Psoas muscle (tissue), 8 donors: ENCODE data around the gene SHISA2. TPM values are rescaled to one million over a fixed set of nuclear protein-coding genes. Genes with fewer than 3 reads are reported as not detected.
"Not testable (repeated sequence)": the region's sequence is repeated elsewhere in the genome, so short reads cannot be mapped to it uniquely, and the experiment has no call there.

Experiments
- ATAC-seq, 4 donors: fragments of 200-7000 bp; cut with Tn5 transposase; one replicate each; pipeline ENCODE4 v1.9.1; 2020; ENCODE audit warnings: moderate library complexity in 3 of 4, mild to moderate bottlenecking in 2 of 4
- DNase-seq, 2 donors: peaks; one replicate each; pipeline ENCODE4 v3.0.0-alpha.2; 2020
- H3K27ac ChIP-seq: fragments of 200-600 bp; one replicate; pipeline ENCODE4 v1.8.0; 2022
- H3K27me3 ChIP-seq, 3 donors: fragments of 200-600 bp in 1 of 3; one replicate each; pipeline versions ENCODE4 v1.6.1 to v1.8.0; 2013 to 2022; ENCODE audit warnings: low read length in 2 of 3, mild to moderate bottlenecking in 2 of 3, moderate library complexity in 1 of 3; ENCODE audit not compliant: insufficient read depth in 3 of 3
- H3K36me3 ChIP-seq, 2 donors: fragments of 200-600 bp in 1 of 2; one replicate each; pipeline versions ENCODE4 v1.6.1 to v1.8.0; 2013 to 2022; ENCODE audit warnings: low read depth in 1 of 2, mild to moderate bottlenecking in 1 of 2, moderate library complexity in 1 of 2; ENCODE audit not compliant: insufficient read depth in 1 of 2
- H3K4me1 ChIP-seq: fragments of 200-600 bp; one replicate; pipeline ENCODE4 v1.8.0; 2022
- H3K4me3 ChIP-seq: fragments of 200-600 bp; one replicate; pipeline ENCODE4 v1.8.0; 2022; ENCODE audit warnings: mild to moderate bottlenecking
- H3K9me3 ChIP-seq: fragments of 200-600 bp; one replicate; pipeline ENCODE4 v1.8.0; 2022
- CTCF ChIP-seq: fragments of 200-600 bp; IDR thresholded peaks from one replicate; pipeline ENCODE4 v1.8.0; 2022; ENCODE audit warnings: antibody characterized with exemption
- WGBS, 3 donors: extraction: QIAGEN DNeasy Blood & Tissue Kit; methylation state at CpG; one replicate each; pipeline versions ENCODE4 v1.1.6 to v1.1.7; 2013; 5-methylcytosine and 5-hydroxymethylcytosine counted together
- intact Hi-C, 2 donors: fragments of 100-400 bp; cut with DNase I; formaldehyde crosslinking; loops; one replicate each; pipeline versions ENCODE4 v1.11.0 to v1.14.2; 2022
- polyA plus RNA-seq, 3 donors: library from polyadenylated mRNA; stranded (reverse); fragments of 200-250 nt; gene quantifications; one replicate each; pipeline ENCODE4 v1.2.3, GENCODE V29; 2013
- total RNA-seq, 4 donors: library from RNA; stranded (reverse); fragmentation: NEBNext Ultra II Directional in 2 of 4; extraction: Animal tissue kit (Norgen Biotek cat#: 25700) in 2 of 4; gene quantifications; one replicate each; pipeline versions ENCODE4 v1.2.1 to v1.2.4, GENCODE V29; 2021 to 2023
- donor health status: healthy with polysubstance abuse.
- donor health status: DM: no; HTN: no; CAD: no; lungs with moderate emphysema.
- donor health status: Bipolar disorder and iron deficiency.
- donor health status: healthy.
- donor health status: DM: yes; HTN: yes; CAD: no.
- donor health status: DM: no; HTN: no; CAD: no.
- donor health status: DM: no; HTN: no; CAD: no.
- donor health status: DM: yes; HTN: yes; CAD: no.

The SHISA2 gene
- total and polyA plus RNA-seq, 7 donors: 1.3 to 9.6 (median 4.1) TPM

GRCh38 chr13:26067601-26068000 lies 15.8 kb upstream of the SHISA2 start:
- ATAC-seq: no peak
- no peak for TF ChIP-seq CTCF
- Histone ChIP-seq H3K27me3 (no peaks in the 10 kb centered on the region), H3K36me3 (no peaks in the 10 kb centered on the region), H3K9me3 (no peaks in the 10 kb centered on the region), H3K4me3 (no peak overlapping the region), H3K27ac (no peak overlapping the region), H3K4me1 (no peaks in the 10 kb centered on the region)
- intact Hi-C loops: no loop called here
- DNase-seq: no peak
- whole genome bisulfite sequencing, 3 donors: 66 to 95% (median 85%) methylated on average over 3 of the region's 3 CpGs

DNA sequence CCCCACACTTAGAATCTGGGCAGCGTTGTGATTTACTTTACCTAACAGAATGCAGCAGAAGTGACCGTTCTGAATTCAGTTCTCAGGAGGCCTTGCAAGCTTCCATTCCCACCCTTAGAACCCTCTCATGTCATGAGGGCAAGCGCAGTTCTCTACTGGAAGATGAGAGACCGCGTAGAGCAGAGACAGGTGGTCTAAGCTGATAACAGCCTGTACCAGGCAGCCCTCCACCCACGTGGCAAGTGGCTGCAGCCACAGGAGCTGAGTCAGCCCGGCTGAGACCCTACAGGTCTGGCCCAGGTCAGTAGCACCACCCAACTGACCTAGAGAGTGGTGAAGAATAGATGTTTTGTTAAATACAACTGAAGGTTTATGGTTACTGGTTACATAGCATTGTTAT lies 14.7 kb upstream of the SHISA2 start:
- DNase-seq, intact Hi-C loops, H3K9me3 ChIP-seq, H3K4me3 ChIP-seq, H3K4me1 ChIP-seq, H3K36me3 ChIP-seq, H3K27me3 ChIP-seq, H3K27ac ChIP-seq, ATAC-seq: not testable (repeated sequence)
- 67 to 75% (median 74%) methylated on average over 7 of the region's 7 CpGs for WGBS, 3 donors

GRCh38 chr13:26062853-26063444 lies 11.1 kb upstream of the SHISA2 start:
- H3K9me3 ChIP-seq: no peaks in the 10 kb centered on the region
- peak; percentile 72 for TF ChIP-seq CTCF
- H3K36me3 ChIP-seq: no peaks in the 10 kb centered on the region
- WGBS, 3 donors: 50 to 57% (median 57%) methylated on average over 5 of the region's 5 CpGs
- DNase-seq: no peak
- H3K4me3 ChIP-seq: no peak overlapping the region
- no peak overlapping the region for H3K27ac ChIP-seq
- peak; percentile 61 to 89 (median 74) for ATAC-seq
- peaks cover 5% of the 10 kb centered on the region for H3K4me1 ChIP-seq
- intact Hi-C loops: loop anchor here in 1 of 2 donors (2.0 to 5.0 kb wide), 3 partner anchors 86 to 486 kb away; no protein-coding TSS in a partner anchor
- H3K27me3 ChIP-seq: no peaks in the 10 kb centered on the region

GRCh38 chr13:26061947-26062346 lies 10.1 kb upstream of the SHISA2 start:
- WGBS, 3 donors: 56 to 87% (median 66%) methylated on average over 6 of the region's 6 CpGs
- Histone ChIP-seq H3K4me3 (no peak overlapping the region), H3K36me3 (no peaks in the 10 kb centered on the region), H3K27me3 (no peaks in the 10 kb centered on the region), H3K9me3 (no peaks in the 10 kb centered on the region), H3K27ac (peak overlapping the region; percentile 58), H3K4me1 (peaks cover 5% of the 10 kb centered on the region)
- peak; percentile 72 to 89 (median 86) for ATAC-seq
- DNase-seq: no peak
- no peak for TF ChIP-seq CTCF
- intact Hi-C loops: loop anchor here in 1 of 2 donors (2.0 to 5.0 kb wide), 3 partner anchors 85 to 485 kb away; no protein-coding TSS in a partner anchor

- 77 to 86% (median 84%) methylated on average over 5 of the region's 5 CpGs for WGBS, 3 donors
- ATAC-seq (no peak), DNase-seq (no peak)
- no peak for TF ChIP-seq CTCF
- Histone ChIP-seq H3K36me3 (no peaks in the 10 kb centered on the region), H3K27me3 (no peaks in the 10 kb centered on the region), H3K4me3 (no peak overlapping the region), H3K27ac (peak overlapping the region; percentile 58), H3K9me3 (no peaks in the 10 kb centered on the region), H3K4me1 (peaks cover 5% of the 10 kb centered on the region)
- intact Hi-C loops: loop anchor here in 1 of 2 donors (5.0 kb wide), 2 partner anchors 84 to 379 kb away; no protein-coding TSS in a partner anchor
Observed at GRCh38 chr13:26061256-26061655, 9.4 kb upstream of the SHISA2 start.
